AG04450 (cell line): ENCODE results near the gene ENTPD7. TPM values are rescaled to one million over a fixed set of nuclear protein-coding genes. Genes with fewer than 3 reads are reported as not detected.

Experiments
- CTCF ChIA-PET: fragments of 300-600, 350-600 bp; formaldehyde crosslinking; extraction: SDS; loops from one replicate; lab custom pipeline; 2022; ENCODE audit warnings: antibody characterized with exemption, inconsistent platforms; lab: Charles Lee
- POLR2A ChIA-PET: fragments of 350-600 bp; formaldehyde crosslinking; extraction: SDS; loops from one replicate; lab custom pipeline; 2021; ENCODE audit warnings: antibody characterized with exemption, inconsistent platforms; lab: Yijun Ruan, JAX
- DNase-seq: peaks from one replicate; pipeline ENCODE4 v3.0.0-alpha.2; 2011; ENCODE audit warnings: low read depth, low spot score
- H3K27ac ChIP-seq: one replicate; pipeline ENCODE4 v1.5.1; 2012; ENCODE audit warnings: low read depth, low read length, control low read depth
- H3K27me3 ChIP-seq: one replicate; pipeline ENCODE4 v1.6.0; 2012; ENCODE audit warnings: low read length; ENCODE audit not compliant: control insufficient read depth, insufficient read depth
- H3K4me3 ChIP-seq: 2 replicates; pipeline ENCODE4 v1.5.1; 2011; ENCODE audit warnings: mild to moderate bottlenecking, low read depth, low read length, control low read depth
- H3K9me3 ChIP-seq: 2 replicates; pipeline ENCODE4 v1.5.1; 2012; ENCODE audit warnings: low read length; ENCODE audit not compliant: control insufficient read depth, insufficient read depth
- CTCF ChIP-seq: IDR thresholded peaks from 2 replicates; pipeline ENCODE4 v1.5.1; 2011; ENCODE audit warnings: low read depth, low read length, control low read depth, inconsistent platforms
- polyA plus RNA-seq: library from polyadenylated mRNA; depleted of rRNA; stranded (reverse); fragments of >200 nt; gene quantifications from 2 replicates; pipeline ENCODE4 v1.2.3, GENCODE V29; 2011

Gene ENTPD7
- polyA plus RNA-seq, 1 experiment, result 16.2 TPM

GRCh38 chr10:99676895-99677294, 17.6 kb downstream of the ENTPD7 start:
- H3K27ac ChIP-seq, result peak overlapping the region; percentile 35
- H3K9me3 ChIP-seq, result no peaks in the 10 kb centered on the region
- H3K27me3 ChIP-seq, result no peaks in the 10 kb centered on the region
- H3K4me3 ChIP-seq, result no peak overlapping the region
- CTCF ChIA-PET, result interaction anchor here (0.7 kb wide), 1 partner anchor 18 kb away, joined by 3 read pairs; no protein-coding TSS in a partner anchor
- TF ChIP-seq CTCF, result no peak
- POLR2A ChIA-PET, result interaction anchor here (0.6 to 1.1 kb wide), 2 partner anchors 17 to 18 kb away, joined by 3 read pairs; partner anchors contain the start of gene ENTPD7
- DNase-seq, result no peak

GRCh38 chr10:99678921-99679320, 19.6 kb downstream of the ENTPD7 start:
- ChIA-PET CTCF (interaction anchor here (1.2 to 1.3 kb wide), 2 partner anchors 12 to 48 kb away, joined by 3 to 4 read pairs; no protein-coding TSS in a partner anchor), POLR2A (interaction anchor here (0.6 to 1.2 kb wide), 2 partner anchors 13 to 15 kb away, joined by 3 to 4 read pairs; no protein-coding TSS in a partner anchor)
- H3K27me3 ChIP-seq, result no peaks in the 10 kb centered on the region
- H3K27ac ChIP-seq, result no peak overlapping the region
- TF ChIP-seq CTCF, result no peak
- DNase-seq, result no peak
- H3K4me3 ChIP-seq, result no peak overlapping the region
- no peaks in the 10 kb centered on the region for H3K9me3 ChIP-seq

- ChIA-PET CTCF (interaction anchor here (0.7 kb wide), 1 partner anchor 52 kb away, joined by 7 read pairs; no protein-coding TSS in a partner anchor), POLR2A (interaction anchor here (1.0 kb wide), 1 partner anchor 22 kb away, joined by 3 read pairs; no protein-coding TSS in a partner anchor)
- no peaks in the 10 kb centered on the region for H3K9me3 ChIP-seq
- peak; percentile 49 for DNase-seq
- H3K27ac ChIP-seq, result no peak overlapping the region
- no peak for TF ChIP-seq CTCF
- H3K27me3 ChIP-seq, result no peaks in the 10 kb centered on the region
- no peak overlapping the region for H3K4me3 ChIP-seq
Measured at GRCh38 chr10:99681553-99681952, 22.2 kb downstream of the ENTPD7 start.

- TF ChIP-seq CTCF, result no peak
- ChIA-PET CTCF (interaction anchor here (0.7 kb wide), 1 partner anchor 52 kb away, joined by 7 read pairs; no protein-coding TSS in a partner anchor), POLR2A (interaction anchor here (1.0 kb wide), 1 partner anchor 22 kb away, joined by 3 read pairs; no protein-coding TSS in a partner anchor)
- no peaks in the 10 kb centered on the region for H3K9me3 ChIP-seq
- H3K27me3 ChIP-seq, result no peaks in the 10 kb centered on the region
- DNase-seq, result no peak
- H3K27ac ChIP-seq, result no peak overlapping the region
- no peak overlapping the region for H3K4me3 ChIP-seq
Measured at GRCh38 chr10:99682032-99682431, 22.7 kb downstream of the ENTPD7 start.

- POLR2A ChIA-PET, result no interaction called here
Measured at GRCh38 chr10:99682752-99683151, 23.4 kb downstream of the ENTPD7 start.

More at GRCh38 chr10:99682752-99683151, 23.4 kb downstream of the ENTPD7 start:
- no peak overlapping the region for H3K27ac ChIP-seq
- H3K27me3 ChIP-seq, result no peaks in the 10 kb centered on the region
- H3K9me3 ChIP-seq, result no peaks in the 10 kb centered on the region
- CTCF ChIA-PET, result no interaction called here
- no peak; the same call in 1 of the 2 replicates for TF ChIP-seq CTCF
- H3K4me3 ChIP-seq, result no peak overlapping the region
- DNase-seq, result no peak
